ENCODE results near the gene LPIN1.

GRCh38 chr2:11716689-11717321 lies 29.6 kb upstream of the LPIN1 start:
- TF ChIP-seq GATA2 (IDR thresholded peaks at IDR 0.05; ENCODE audit: low read depth, low read length) (no peak), GATA3 (IDR thresholded peaks at IDR 0.05; ENCODE audit: low read depth, low read length) (no peak)

Data from SH-SY5Y (cell line).